ENCODE results near the gene OR2AG2. TPM values are rescaled to one million over a fixed set of nuclear protein-coding genes. Genes with fewer than 3 reads are reported as not detected.

The OR2AG2 gene
- total RNA-seq, 1 experiment from 2014 or later: 0.18 TPM

- intact Hi-C loops (cut with micrococcal nuclease; ENCODE audit: unreplicated experiment) (no loop called here), in situ Hi-C loops (cut with HindIII; ENCODE audit: low pct_unique_long_range_greater_than_20kb, low sequenced_read_pairs) (no loop called here)
- ChIA-PET POLR2A (no interaction called here), CTCF (no interaction called here)
- no peaks in the 10 kb centered on the region for H3K9me3 ChIP-seq (ENCODE audit: control insufficient read depth, insufficient read depth, low read depth, low read length)
- H3K4me3 ChIP-seq (ENCODE audit: low read depth in 2 of 2, low read length in 2 of 2): no peak within 1 kb of the TSS
- no peak for TF ChIP-seq TCF7L2 (IDR thresholded peaks at IDR 0.05; ENCODE audit: low read depth, low read length)
- no peak for TF ChIP-seq SIN3A (IDR thresholded peaks at IDR 0.05; ENCODE audit: borderline replicate concordance, insufficient read depth, low read depth, low read length)
- TF ChIP-seq CTCF (IDR thresholded peaks at IDR 0.05): no peak
- no peak for TF ChIP-seq POLR2AphosphoS5 (IDR thresholded peaks at IDR 0.05; ENCODE audit: low read depth, low read length)
- TF ChIP-seq REST (IDR thresholded peaks at IDR 0.05; ENCODE audit: insufficient read depth in 1 of 2, low read depth in 2 of 2, low read length in 1 of 2): no peak
- no peaks in the 10 kb centered on the region for H3K36me3 ChIP-seq (ENCODE audit: control insufficient read depth, insufficient read depth, low read length)
- no TSS peak for BruUV-seq (replicated peaks)
- no peaks in the 10 kb centered on the region for H3K4me1 ChIP-seq (ENCODE audit: control insufficient read depth, insufficient read depth, low read length)
- no peak within 1 kb of the TSS for H3K27ac ChIP-seq (ENCODE audit: low read length)
- no peak for ATAC-seq
- no peak for DNase-seq (ENCODE audit: low read depth, low spot score)
- H3K27me3 ChIP-seq (ENCODE audit: control insufficient read depth, insufficient read depth, low read length): 0 out of 2 replicates have a peak, but pooled peaks cover 5% of the 10 kb centered on the region
Measured at GRCh38 chr11:6782720-6783119, 10.9 kb upstream of the OR2AG2 start, which contains the start of gene OR2AG1. Gene OR2AG1 (plus strand): TSS chr11:6783020. CDS start chr11:6785038, 2,018 bp downstream.

GRCh38 chr11:6780829-6781228 lies 9.1 kb upstream of the OR2AG2 start:
- DNase-seq (ENCODE audit: low read depth, low spot score) (no peak), ATAC-seq (no peak)
- intact Hi-C loops (cut with micrococcal nuclease; ENCODE audit: unreplicated experiment) (no loop called here), in situ Hi-C loops (cut with HindIII; ENCODE audit: low pct_unique_long_range_greater_than_20kb, low sequenced_read_pairs) (no loop called here)
- Histone ChIP-seq H3K9me3 (ENCODE audit: control insufficient read depth, insufficient read depth, low read depth, low read length) (no peaks in the 10 kb centered on the region), H3K4me3 (ENCODE audit: low read depth in 2 of 2, low read length in 2 of 2) (no peak overlapping the region), H3K27ac (ENCODE audit: low read length) (no peak overlapping the region), H3K4me1 (ENCODE audit: control insufficient read depth, insufficient read depth, low read length) (no peaks in the 10 kb centered on the region), H3K36me3 (ENCODE audit: control insufficient read depth, insufficient read depth, low read length) (no peaks in the 10 kb centered on the region), H3K27me3 (ENCODE audit: control insufficient read depth, insufficient read depth, low read length) (0 out of 2 replicates have a peak, but pooled peaks cover 6% of the 10 kb centered on the region)
- BruUV-seq (replicated peaks): no TSS peak
- ChIA-PET POLR2A (no interaction called here), CTCF (no interaction called here)
- TF ChIP-seq SIN3A (IDR thresholded peaks at IDR 0.05; ENCODE audit: borderline replicate concordance, insufficient read depth, low read depth, low read length): no peak
- no peak for TF ChIP-seq CTCF (IDR thresholded peaks at IDR 0.05)
- TF ChIP-seq TCF7L2 (IDR thresholded peaks at IDR 0.05; ENCODE audit: low read depth, low read length): no peak
- no peak for TF ChIP-seq POLR2AphosphoS5 (IDR thresholded peaks at IDR 0.05; ENCODE audit: low read depth, low read length)
- TF ChIP-seq REST (IDR thresholded peaks at IDR 0.05; ENCODE audit: insufficient read depth in 1 of 2, low read depth in 2 of 2, low read length in 1 of 2): no peak

Data from Panc1 (cell line).